Activated naive CD4-positive, alpha-beta T cell treated with anti-CD3 and anti-CD28 coated beads, Interleukin-2, amount 50 U/mL, for 24 hours (primary cell): ENCODE results near the gene NLRP4.

Source experiments
- H3K27ac Mint-ChIP-seq: one replicate; pipeline ENCODE4 v1.8.0; 2021; ENCODE audit warnings: mild to moderate bottlenecking, mixed read lengths
- H3K27me3 Mint-ChIP-seq: one replicate; pipeline ENCODE4 v1.8.0; 2021; ENCODE audit warnings: mixed read lengths
- H3K36me3 Mint-ChIP-seq: one replicate; pipeline ENCODE4 v1.8.0; 2021; ENCODE audit warnings: mixed read lengths
- H3K4me1 Mint-ChIP-seq: one replicate; pipeline ENCODE4 v1.8.0; 2021; ENCODE audit warnings: mixed read lengths
- H3K4me3 Mint-ChIP-seq: one replicate; pipeline ENCODE4 v1.8.0; 2021; ENCODE audit warnings: mild to moderate bottlenecking, mixed read lengths
- H3K9me3 Mint-ChIP-seq: one replicate; pipeline ENCODE4 v1.8.0; 2021; ENCODE audit warnings: mixed read lengths

Gene NLRP4

GRCh38 chr19:55857149-55857548, 20.8 kb downstream of the NLRP4 start:
- Mint-ChIP-seq H3K27me3 (peaks cover 1% of the 10 kb centered on the region), H3K4me3 (no peak overlapping the region), H3K36me3 (no peaks in the 10 kb centered on the region), H3K27ac (no peak overlapping the region), H3K4me1 (no peaks in the 10 kb centered on the region), H3K9me3 (no peaks in the 10 kb centered on the region)

GRCh38 chr19:55857974-55858373, 21.6 kb downstream of the NLRP4 start:
- H3K4me1 Mint-ChIP-seq, result no peaks in the 10 kb centered on the region
- no peak overlapping the region for H3K4me3 Mint-ChIP-seq
- peaks cover 1% of the 10 kb centered on the region for H3K27me3 Mint-ChIP-seq
- H3K9me3 Mint-ChIP-seq, result no peaks in the 10 kb centered on the region
- H3K27ac Mint-ChIP-seq, result no peak overlapping the region
- H3K36me3 Mint-ChIP-seq, result no peaks in the 10 kb centered on the region

- Mint-ChIP-seq H3K27ac (no peak overlapping the region), H3K4me1 (no peaks in the 10 kb centered on the region)
Observed at GRCh38 chr19:55858401-55858800, 22.1 kb downstream of the NLRP4 start.

GRCh38 chr19:55858969-55859368, 22.6 kb downstream of the NLRP4 start:
- Mint-ChIP-seq H3K4me1 (no peaks in the 10 kb centered on the region), H3K27me3 (peaks cover 1% of the 10 kb centered on the region), H3K27ac (no peak overlapping the region), H3K4me3 (no peak overlapping the region), H3K36me3 (no peaks in the 10 kb centered on the region), H3K9me3 (no peaks in the 10 kb centered on the region)

More at GRCh38 chr19:55858401-55858800, 22.1 kb downstream of the NLRP4 start:
- Mint-ChIP-seq H3K36me3 (no peaks in the 10 kb centered on the region), H3K9me3 (no peaks in the 10 kb centered on the region), H3K4me3 (no peak overlapping the region), H3K27me3 (peaks cover 1% of the 10 kb centered on the region)

GRCh38 chr19:55866521-55866920, 30.2 kb downstream of the NLRP4 start:
- Mint-ChIP-seq H3K27ac (no peak overlapping the region), H3K4me1 (no peaks in the 10 kb centered on the region), H3K27me3 (peaks cover 12% of the 10 kb centered on the region), H3K9me3 (peaks cover 20% of the 10 kb centered on the region), H3K4me3 (no peak overlapping the region), H3K36me3 (no peaks in the 10 kb centered on the region)

GRCh38 chr19:55867101-55867500, 30.8 kb downstream of the NLRP4 start:
- no peak overlapping the region for H3K27ac Mint-ChIP-seq
- H3K27me3 Mint-ChIP-seq, result peaks cover 11% of the 10 kb centered on the region
- peaks cover 21% of the 10 kb centered on the region for H3K9me3 Mint-ChIP-seq
- no peaks in the 10 kb centered on the region for H3K36me3 Mint-ChIP-seq
- no peaks in the 10 kb centered on the region for H3K4me1 Mint-ChIP-seq
- no peak overlapping the region for H3K4me3 Mint-ChIP-seq

GRCh38 chr19:55870736-55871135, 34.4 kb downstream of the NLRP4 start:
- Mint-ChIP-seq H3K4me3 (no peak overlapping the region), H3K27me3 (peaks cover 12% of the 10 kb centered on the region), H3K9me3 (peaks cover 31% of the 10 kb centered on the region), H3K4me1 (no peaks in the 10 kb centered on the region), H3K36me3 (no peaks in the 10 kb centered on the region), H3K27ac (no peak overlapping the region)

- peaks cover 15% of the 10 kb centered on the region for H3K9me3 Mint-ChIP-seq
- H3K27ac Mint-ChIP-seq, result no peak overlapping the region
- no peak overlapping the region for H3K4me3 Mint-ChIP-seq
- no peaks in the 10 kb centered on the region for H3K36me3 Mint-ChIP-seq
- H3K27me3 Mint-ChIP-seq, result peaks cover 2% of the 10 kb centered on the region
- H3K4me1 Mint-ChIP-seq, result no peaks in the 10 kb centered on the region
Observed at GRCh38 chr19:55877211-55877610, 40.9 kb downstream of the NLRP4 start.

- peaks cover 7% of the 10 kb centered on the region for H3K27me3 Mint-ChIP-seq
- H3K36me3 Mint-ChIP-seq, result no peaks in the 10 kb centered on the region
- H3K4me1 Mint-ChIP-seq, result no peaks in the 10 kb centered on the region
- no peak overlapping the region for H3K4me3 Mint-ChIP-seq
- peaks cover 15% of the 10 kb centered on the region for H3K9me3 Mint-ChIP-seq
- H3K27ac Mint-ChIP-seq, result no peak overlapping the region
Observed at GRCh38 chr19:55882626-55883025, 46.3 kb downstream of the NLRP4 start.

- no peaks in the 10 kb centered on the region for H3K4me1 Mint-ChIP-seq
- H3K27ac Mint-ChIP-seq, result no peak overlapping the region
- H3K4me3 Mint-ChIP-seq, result no peak overlapping the region
- H3K27me3 Mint-ChIP-seq, result peaks cover 6% of the 10 kb centered on the region
- H3K36me3 Mint-ChIP-seq, result no peaks in the 10 kb centered on the region
- peaks cover 5% of the 10 kb centered on the region for H3K9me3 Mint-ChIP-seq
Observed at GRCh38 chr19:55898911-55899310, 62.6 kb downstream of the NLRP4 start.

GRCh38 chr19:55901369-55902079, 65.2 kb downstream of the NLRP4 start:
- Mint-ChIP-seq H3K4me3 (no peak overlapping the region), H3K9me3 (no peaks in the 10 kb centered on the region), H3K27me3 (peaks cover 6% of the 10 kb centered on the region), H3K4me1 (no peaks in the 10 kb centered on the region), H3K27ac (no peak overlapping the region), H3K36me3 (no peaks in the 10 kb centered on the region)

GRCh38 chr19:55902080-55902751, 65.9 kb downstream of the NLRP4 start:
- no peaks in the 10 kb centered on the region for H3K36me3 Mint-ChIP-seq

GRCh38 chr19:55907286-55907685, 70.9 kb downstream of the NLRP4 start:
- Mint-ChIP-seq H3K27ac (no peak overlapping the region), H3K36me3 (no peaks in the 10 kb centered on the region), H3K27me3 (peaks cover 10% of the 10 kb centered on the region), H3K4me3 (no peak overlapping the region), H3K9me3 (no peaks in the 10 kb centered on the region), H3K4me1 (no peaks in the 10 kb centered on the region)

More at GRCh38 chr19:55902080-55902751, 65.9 kb downstream of the NLRP4 start:
- no peak overlapping the region for H3K27ac Mint-ChIP-seq
- H3K9me3 Mint-ChIP-seq, result no peaks in the 10 kb centered on the region
- no peaks in the 10 kb centered on the region for H3K4me1 Mint-ChIP-seq
- no peak overlapping the region for H3K4me3 Mint-ChIP-seq
- peaks cover 6% of the 10 kb centered on the region for H3K27me3 Mint-ChIP-seq

GRCh38 chr19:55907746-55908145, 71.4 kb downstream of the NLRP4 start:
- peaks cover 10% of the 10 kb centered on the region for H3K27me3 Mint-ChIP-seq
- H3K4me1 Mint-ChIP-seq, result no peaks in the 10 kb centered on the region
- H3K4me3 Mint-ChIP-seq, result no peak overlapping the region
- no peaks in the 10 kb centered on the region for H3K9me3 Mint-ChIP-seq
- H3K36me3 Mint-ChIP-seq, result no peaks in the 10 kb centered on the region
- H3K27ac Mint-ChIP-seq, result no peak overlapping the region

- Mint-ChIP-seq H3K9me3 (peaks cover 3% of the 10 kb centered on the region), H3K4me3 (no peak overlapping the region), H3K36me3 (peaks cover 1% of the 10 kb centered on the region), H3K4me1 (no peaks in the 10 kb centered on the region), H3K27ac (no peak overlapping the region), H3K27me3 (peaks cover 5% of the 10 kb centered on the region)
Observed at GRCh38 chr19:55909801-55910200, 73.5 kb downstream of the NLRP4 start.

- no peak overlapping the region for H3K4me3 Mint-ChIP-seq
- no peak overlapping the region for H3K27ac Mint-ChIP-seq
- no peaks in the 10 kb centered on the region for H3K4me1 Mint-ChIP-seq
- H3K27me3 Mint-ChIP-seq, result peaks cover 9% of the 10 kb centered on the region
- H3K9me3 Mint-ChIP-seq, result peaks cover 20% of the 10 kb centered on the region
- H3K36me3 Mint-ChIP-seq, result peaks cover 6% of the 10 kb centered on the region
Observed at GRCh38 chr19:55912916-55913315, 76.6 kb downstream of the NLRP4 start.
